Stomach (tissue), 9 donors: ENCODE measurements around the gene OR2AT4. TPM values are rescaled to one million over a fixed set of nuclear protein-coding genes. Genes with fewer than 3 reads are reported as not detected.
"Not testable (repeated sequence)": the region's sequence is repeated elsewhere in the genome, so short reads cannot be mapped to it uniquely, and the experiment has no call there.

Experiments used
- DNase-seq, 2 donors: peaks; one replicate each; pipeline versions ENCODE4 v3.0.0 to v3.0.0-alpha.2; 2013 to 2019
- H3K27ac ChIP-seq, 5 donors: fragments of 200-600 bp in 4 of 5; sonication (generic) in 4 of 5; one replicate each; pipeline ENCODE4 v1.5.1; 2013 to 2019; ENCODE audit warnings: mild to moderate bottlenecking in 1 of 5, moderate library complexity in 1 of 5
- H3K27me3 ChIP-seq, 3 donors: fragments of 200-600 bp; sonication (generic); one replicate each; pipeline ENCODE4 v1.5.1; 2017 to 2019; ENCODE audit warnings: mixed run types in 1 of 3
- H3K36me3 ChIP-seq, 4 donors: fragments of 200-600 bp; sonication (generic); 1 replicate in 3 of 4; 2 replicates in 1 of 4; pipeline ENCODE4 v1.5.1; 2016 to 2019
- H3K4me1 ChIP-seq, 4 donors: fragments of 200-600 bp; sonication (generic); one replicate each; pipeline ENCODE4 v1.5.1; 2016 to 2019
- H3K4me3 ChIP-seq, 4 donors: fragments of 200-600 bp; sonication (generic) in 3 of 4; one replicate each; pipeline ENCODE4 v1.5.1; 2016 to 2019; ENCODE audit warnings: mild to moderate bottlenecking in 1 of 4
- H3K9me3 ChIP-seq, 4 donors: fragments of 200-600 bp; sonication (generic); one replicate each; pipeline ENCODE4 v1.5.1; 2016 to 2019
- CTCF ChIP-seq, 7 experiments: fragments of 450-650 bp in 4 of 7; fragments of 200-600 bp in 3 of 7; sonication (generic) in 3 of 7; IDR thresholded peaks; one replicate each; pipeline ENCODE4 v1.5.1; 2016 to 2019; ENCODE audit warnings: antibody characterized with exemption in 7 of 7, control low read depth in 2 of 7, mild to moderate bottlenecking in 1 of 7
- EP300 ChIP-seq: sonication (generic); formaldehyde crosslinking; IDR thresholded peaks from one replicate; pipeline ENCODE4 v1.6.1; 2017; ENCODE audit warnings: antibody characterized with exemption
- POLR2A ChIP-seq, 4 donors: fragments of 450-650 bp; IDR thresholded peaks; one replicate each; pipeline ENCODE4 v1.6.1; 2016; ENCODE audit warnings: antibody characterized with exemption in 4 of 4, control low read depth in 2 of 4, mild to moderate bottlenecking in 1 of 4, moderate library complexity in 1 of 4
- POLR2AphosphoS5 ChIP-seq, 3 donors: sonication (generic); formaldehyde crosslinking; IDR thresholded peaks; one replicate each; pipeline ENCODE4 v1.6.1; 2016; ENCODE audit warnings: antibody characterized with exemption in 3 of 3
- WGBS, 5 donors: extraction: QIAGEN DNeasy Blood & Tissue Kit in 3 of 5; methylation state at CpG; one replicate each; pipeline versions ENCODE4 v1.1.5 to v1.1.7; 2013 to 2018; 5-methylcytosine and 5-hydroxymethylcytosine counted together
- intact Hi-C: fragments of 100-400 bp; cut with DNase I; formaldehyde crosslinking; loops from one replicate; pipeline ENCODE4 v1.15.1; 2023; ENCODE audit warnings: low total_unique reads
- polyA plus RNA-seq, 3 donors: library from polyadenylated mRNA; stranded (reverse); fragments of 200-250 nt; gene quantifications; one replicate each; pipeline ENCODE4 v1.2.3, GENCODE V29; 2013
- total RNA-seq, 5 donors: library from RNA; depleted of rRNA; stranded (reverse); fragments of >200 nt; gene quantifications; one replicate each; pipeline versions ENCODE4 v1.1.0 to v1.2.3, GENCODE V29; 2014 to 2016
- donor health status: healthy with polysubstance abuse.
- donor health status: Bipolar disorder and iron deficiency.
- donor health status: healthy.

The OR2AT4 gene
- total and polyA plus RNA-seq, 8 donors = not detected

GRCh38 chr11:75101424-75102128 is 4.9 kb upstream of the OR2AT4 start:
- 78 to 88% (median 80%) methylated on average over 8 of the region's 8 CpGs for WGBS, 5 donors
- no peak overlapping the region for H3K27ac ChIP-seq
- peaks cover 0 to 34% (median 0%) of the 10 kb centered on the region in 3 donors for H3K27me3 ChIP-seq
- H3K36me3 ChIP-seq = no peaks in the 10 kb centered on the region
- DNase-seq = no peak
- no peaks in the 10 kb centered on the region for H3K4me1 ChIP-seq
- H3K4me3 ChIP-seq = no peak overlapping the region
- no peaks in the 10 kb centered on the region for H3K9me3 ChIP-seq
- no peak for TF ChIP-seq POLR2A (IDR thresholded peaks at IDR 0.05)
- TF ChIP-seq CTCF (IDR thresholded peaks at IDR 0.05) = no peak
- TF ChIP-seq EP300 = no peak
- no peak for TF ChIP-seq POLR2AphosphoS5 (IDR thresholded peaks at IDR 0.05)
- intact Hi-C loops = no loop called here

GRCh38 chr11:75100314-75100713 is 3.6 kb upstream of the OR2AT4 start:
- H3K4me1 ChIP-seq = no peaks in the 10 kb centered on the region
- no peak for DNase-seq
- TF ChIP-seq CTCF (IDR thresholded peaks at IDR 0.05) (no peak), POLR2AphosphoS5 (IDR thresholded peaks at IDR 0.05) (no peak), EP300 (no peak), POLR2A (IDR thresholded peaks at IDR 0.05) (no peak)
- H3K4me3 ChIP-seq = no peak overlapping the region
- peaks cover 0 to 31% (median 0%) of the 10 kb centered on the region in 3 donors for H3K27me3 ChIP-seq
- H3K27ac ChIP-seq = no peak overlapping the region
- no peaks in the 10 kb centered on the region for H3K9me3 ChIP-seq
- H3K36me3 ChIP-seq = no peaks in the 10 kb centered on the region
- WGBS, 5 donors = 26 to 44% (median 40%) methylated on average over 3 of the region's 3 CpGs
- intact Hi-C loops = no loop called here

GRCh38 chr11:75099635-75100034 is 3.0 kb upstream of the OR2AT4 start:
- Histone ChIP-seq H3K4me1 (no peaks in the 10 kb centered on the region), H3K4me3 (no peak overlapping the region), H3K36me3 (no peaks in the 10 kb centered on the region), H3K27ac (no peak overlapping the region), H3K27me3 (peaks cover 0 to 31% (median 0%) of the 10 kb centered on the region in 3 donors), H3K9me3 (no peaks in the 10 kb centered on the region)
- intact Hi-C loops = no loop called here
- TF ChIP-seq EP300 (no peak), POLR2A (IDR thresholded peaks at IDR 0.05) (no peak), CTCF (IDR thresholded peaks at IDR 0.05) (no peak), POLR2AphosphoS5 (IDR thresholded peaks at IDR 0.05) (no peak)
- DNase-seq = no peak
- 90 to 97% (median 91%) methylated on average over 1 of the region's 1 CpG for WGBS, 5 donors

DNA sequence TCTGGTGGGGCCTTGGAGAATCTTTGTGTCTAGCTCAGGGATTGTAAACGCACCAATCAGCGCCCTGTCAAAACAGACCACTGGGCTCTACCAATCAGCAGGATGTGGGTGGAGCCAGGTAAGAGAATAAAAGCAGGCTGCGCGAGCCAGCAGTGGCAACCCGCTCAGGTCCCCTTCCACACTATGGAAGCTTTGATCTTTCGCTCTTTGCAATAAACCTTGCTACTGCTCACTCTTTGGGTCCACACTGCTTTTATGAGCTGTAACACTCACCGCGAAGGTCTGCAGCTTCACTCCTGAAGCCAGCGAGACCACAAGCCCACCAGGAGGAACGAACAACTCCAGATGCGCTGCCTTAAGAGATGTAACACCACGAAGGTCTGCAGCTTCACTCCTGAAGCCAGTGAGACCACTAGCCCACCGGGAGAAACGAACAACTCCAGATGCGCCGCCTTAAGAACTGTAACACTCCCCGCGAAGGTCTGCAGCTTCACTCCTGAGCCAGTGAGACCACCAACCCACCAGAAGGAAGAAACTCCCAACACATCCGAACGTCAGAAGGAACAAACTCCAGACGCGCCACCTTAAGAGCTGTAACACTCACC is 2.3 kb upstream of the OR2AT4 start:
- H3K9me3 ChIP-seq, H3K4me1 ChIP-seq, H3K36me3 ChIP-seq, H3K4me3 ChIP-seq, H3K27ac ChIP-seq, intact Hi-C loops, DNase-seq: not testable (repeated sequence)
- 90 to 93% (median 92%) methylated on average over 18 to 22 of the region's 22 CpGs for WGBS, 5 donors
- peaks cover 0 to 38% (median 0%) of the 10 kb centered on the region in 3 donors for H3K27me3 ChIP-seq

DNA sequence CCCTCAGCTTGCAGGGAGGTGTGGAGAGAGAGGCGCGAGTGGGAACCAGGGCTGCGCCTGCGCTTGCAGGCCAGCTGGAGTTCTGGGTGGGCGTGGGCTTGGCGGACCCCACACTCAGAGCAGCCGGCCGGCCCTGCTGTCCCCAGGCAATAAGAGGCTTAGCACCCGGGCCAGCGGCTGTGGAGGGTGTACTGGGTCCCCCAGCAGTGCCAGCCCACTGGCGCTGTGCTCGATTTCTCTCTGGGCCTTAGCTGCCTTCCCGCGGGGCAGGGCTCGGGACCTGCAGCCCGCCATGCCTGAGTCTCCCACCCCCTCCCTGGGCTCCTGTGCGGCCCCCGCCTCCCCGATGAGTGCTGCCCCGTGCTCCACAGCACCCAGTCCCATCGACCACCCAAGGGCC is 1.5 kb upstream of the OR2AT4 start:
- H3K36me3 ChIP-seq, H3K4me1 ChIP-seq, H3K9me3 ChIP-seq, H3K27ac ChIP-seq, intact Hi-C loops, DNase-seq, H3K4me3 ChIP-seq: not testable (repeated sequence)
- H3K27me3 ChIP-seq = peaks cover 0 to 41% (median 0%) of the 10 kb centered on the region in 3 donors
- WGBS, 5 donors = 92 to 100% (median 95%) methylated on average over 2 to 21 of the region's 21 CpGs
